ENCODE results near the gene DUSP2.

Gene DUSP2

DNA sequence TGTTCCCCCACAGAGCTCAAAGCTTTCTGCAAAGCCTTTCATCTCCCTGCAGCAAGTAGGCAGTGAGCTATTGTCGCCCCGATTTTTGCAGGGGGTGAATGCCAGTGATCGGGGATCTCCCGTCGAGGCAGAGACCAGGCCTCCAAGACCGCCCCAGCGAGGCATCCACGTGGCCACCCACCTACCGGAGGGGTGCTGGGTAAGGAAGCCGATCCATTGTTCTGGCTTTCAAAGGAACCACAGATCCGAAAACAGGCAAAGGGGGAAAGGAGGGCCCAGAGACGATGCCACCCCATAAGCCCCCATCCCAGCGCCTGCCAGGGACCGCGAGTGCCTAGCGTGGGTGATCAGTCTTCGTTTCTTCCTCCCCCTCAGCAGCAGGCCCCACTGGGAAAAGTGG lies 31.3 kb downstream of the DUSP2 start:
- no peak for DNase-seq (ENCODE audit: low read depth)

DNA sequence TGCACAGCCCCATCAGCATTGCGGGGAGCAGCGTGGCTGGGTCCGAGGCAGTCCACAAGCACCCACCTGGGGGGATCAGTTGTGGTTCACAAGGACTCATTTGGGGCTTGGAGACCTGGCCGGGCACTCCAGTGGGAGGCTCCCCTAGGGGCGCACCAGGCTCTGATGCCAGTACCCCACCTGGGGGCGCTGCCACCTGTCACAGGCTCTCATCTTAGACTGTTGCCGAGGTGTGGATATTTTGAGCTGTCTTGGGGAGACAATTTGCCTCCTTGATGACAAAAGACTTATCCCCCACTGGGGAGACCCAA lies 31.9 kb downstream of the DUSP2 start:
- no peak for DNase-seq (ENCODE audit: low read depth)

DNA sequence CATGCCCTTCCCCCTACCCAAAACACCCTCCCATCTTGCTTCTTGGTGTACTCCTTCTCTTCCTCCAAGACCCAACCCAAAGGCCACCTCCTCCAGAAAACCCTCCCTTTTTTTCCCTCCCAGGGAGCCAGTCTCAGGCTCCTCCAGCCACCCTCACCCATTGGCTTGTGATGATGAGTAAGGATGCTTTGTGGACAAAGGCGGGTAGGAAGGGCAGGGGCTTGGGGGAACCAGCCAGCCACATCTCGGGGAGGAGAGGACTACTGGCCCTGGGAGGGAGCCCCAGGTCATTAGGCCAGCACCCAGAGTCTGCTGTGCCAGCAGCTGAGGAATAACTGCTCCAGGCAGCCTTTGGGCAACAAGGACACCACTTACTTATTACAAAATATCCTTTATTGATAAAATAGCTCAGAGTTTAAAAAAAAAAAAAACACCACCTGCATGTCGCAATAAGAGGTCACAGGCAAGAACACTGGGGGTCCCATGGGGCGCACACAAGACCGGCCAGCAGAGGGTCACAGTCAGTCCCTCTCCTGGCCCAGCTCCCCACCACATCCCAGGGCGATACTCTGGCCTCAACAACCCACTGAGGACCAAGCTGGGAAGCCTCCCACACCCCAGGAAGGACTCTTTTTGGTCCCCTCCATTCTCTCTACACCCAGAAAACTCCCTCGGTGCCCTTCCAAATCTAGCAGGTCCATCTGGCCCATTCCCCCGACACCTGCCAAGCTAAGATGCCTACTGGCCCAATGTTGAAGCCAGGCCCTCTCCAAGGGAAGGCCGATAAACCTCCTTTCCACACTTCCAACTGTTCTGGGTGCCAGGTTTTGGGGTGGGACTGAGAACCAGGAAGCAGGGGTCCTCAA lies 32.5 kb downstream of the DUSP2 start:
- DNase-seq (ENCODE audit: low read depth), result no peak

DNA sequence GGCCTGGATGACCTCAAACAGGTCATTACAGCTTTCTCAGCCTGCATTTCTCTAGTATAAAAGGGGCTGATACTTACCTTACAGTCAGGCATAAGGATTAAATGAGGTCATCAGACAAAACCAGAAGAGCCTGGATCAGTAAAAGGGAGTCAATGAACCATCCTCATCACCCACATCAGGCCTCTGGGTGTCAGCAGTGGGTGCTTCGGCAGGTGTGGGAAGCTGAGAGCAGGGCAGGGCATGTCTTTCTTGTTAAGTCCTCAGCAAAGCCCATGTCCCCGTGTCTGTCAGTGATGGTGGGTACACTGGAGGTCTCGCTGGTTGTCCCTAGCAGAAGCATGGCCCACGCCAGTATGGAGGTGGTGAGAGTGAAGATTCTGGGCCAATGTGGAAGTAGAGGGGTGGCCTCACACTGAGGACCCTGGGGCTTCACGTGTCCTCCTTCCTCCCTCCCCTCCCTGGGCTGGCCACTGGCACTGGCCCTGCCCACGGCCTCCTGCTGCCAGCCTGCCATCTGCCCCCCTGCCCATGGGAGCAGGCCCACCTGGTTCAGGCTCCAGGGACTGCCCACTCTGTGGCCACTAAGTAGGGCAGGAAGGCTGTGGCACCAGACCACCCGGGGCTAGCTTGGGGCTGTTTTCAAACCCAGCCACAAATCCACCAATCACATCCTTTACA lies 33.3 kb downstream of the DUSP2 start:
- DNase-seq (ENCODE audit: low read depth), result no peak

DNA sequence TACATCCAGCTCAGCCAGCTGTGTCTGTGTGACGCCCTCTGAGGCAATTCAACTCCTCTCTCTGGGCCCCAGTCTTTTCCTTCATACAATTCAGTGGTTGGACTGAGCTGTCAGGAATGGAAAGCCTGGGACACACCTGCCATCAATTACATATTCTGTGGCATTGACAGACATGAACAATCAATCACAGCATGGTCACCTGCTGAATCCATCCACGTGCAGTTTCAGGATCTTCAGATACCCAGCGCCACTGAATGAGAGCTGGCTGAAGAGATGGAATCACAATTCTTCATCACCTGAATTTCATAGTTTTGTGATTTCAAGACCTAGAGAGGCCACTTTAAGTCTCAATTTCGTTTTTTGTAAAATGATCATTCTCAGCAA lies 34.0 kb downstream of the DUSP2 start:
- DNase-seq (ENCODE audit: low read depth), result no peak

DNA sequence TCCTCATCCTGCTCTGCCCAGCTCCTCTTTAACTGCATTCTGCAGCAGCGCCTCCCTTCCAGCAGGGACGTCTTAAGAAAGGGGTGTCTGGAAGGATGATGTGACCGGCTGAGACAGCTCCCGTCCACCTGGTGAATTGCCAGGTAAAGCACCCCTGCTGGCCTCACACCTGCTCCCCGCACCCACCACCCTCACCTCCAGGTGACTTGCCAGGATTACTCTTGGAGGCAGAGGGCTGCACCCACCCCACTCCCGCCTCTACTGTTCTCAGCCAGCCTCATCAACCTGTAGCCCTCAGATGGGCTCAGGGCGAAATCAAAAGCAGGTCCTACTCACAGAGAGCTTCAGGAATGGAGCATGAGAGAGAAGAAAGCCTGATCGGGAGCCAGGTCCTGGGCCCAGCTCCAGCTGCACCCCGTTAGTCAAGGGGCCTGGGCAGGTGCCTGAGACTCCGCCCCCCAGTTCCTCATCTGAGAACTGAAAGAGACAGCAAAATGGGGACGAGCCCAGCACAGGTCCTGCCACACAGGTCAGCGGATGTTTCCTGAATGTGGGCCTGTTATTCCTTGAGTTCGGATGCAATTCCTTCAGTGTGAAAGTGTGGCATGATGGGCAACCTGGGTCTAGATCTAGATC lies 34.5 kb downstream of the DUSP2 start:
- DNase-seq (ENCODE audit: low read depth), result no peak

DNA sequence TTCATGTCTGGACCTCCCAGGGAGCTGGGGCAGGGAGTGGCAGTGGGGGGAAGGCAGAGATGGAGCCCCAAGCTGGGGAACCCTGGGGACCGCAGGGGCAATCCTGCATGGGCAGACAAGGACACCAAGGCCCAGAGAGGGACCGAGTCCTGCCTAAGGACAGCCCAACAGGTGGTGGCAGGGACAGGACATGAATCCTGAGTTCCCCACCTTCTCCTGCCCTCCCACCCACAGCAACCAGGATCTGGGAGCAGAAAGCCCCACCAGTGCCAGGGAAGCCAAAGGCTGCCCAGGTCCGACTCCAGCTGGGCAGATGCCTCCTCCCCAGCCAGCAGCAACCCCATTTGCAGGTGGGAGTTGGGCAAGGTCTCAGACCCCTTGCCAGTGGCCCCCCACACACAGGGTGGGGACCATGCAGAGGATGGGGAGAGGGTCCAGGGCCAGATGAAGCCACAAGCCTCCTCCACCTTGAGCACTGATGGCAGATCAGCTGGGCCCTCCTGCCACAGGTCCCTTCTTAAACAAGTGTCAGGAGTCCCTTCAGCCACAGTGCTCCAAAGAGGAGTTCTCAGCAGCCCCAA lies 35.2 kb downstream of the DUSP2 start:
- no peak for DNase-seq (ENCODE audit: low read depth)

DNA sequence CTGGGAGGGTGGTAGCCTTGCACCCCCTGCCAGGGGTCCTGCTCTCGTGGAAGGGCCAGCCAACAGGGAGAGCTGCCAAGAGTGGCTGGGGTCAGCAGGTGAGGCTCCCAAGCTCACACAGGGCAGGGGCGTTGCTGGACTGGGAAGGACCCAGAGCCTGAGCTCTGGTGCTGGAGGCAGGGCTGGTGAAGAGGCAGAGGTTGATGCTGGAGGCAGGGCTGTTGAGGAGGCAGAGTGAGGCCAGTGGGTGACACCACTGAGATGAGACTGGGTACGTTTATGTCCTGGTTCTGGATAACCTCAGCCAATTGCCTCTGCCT lies 35.9 kb downstream of the DUSP2 start:
- DNase-seq (ENCODE audit: low read depth), result no peak

DNA sequence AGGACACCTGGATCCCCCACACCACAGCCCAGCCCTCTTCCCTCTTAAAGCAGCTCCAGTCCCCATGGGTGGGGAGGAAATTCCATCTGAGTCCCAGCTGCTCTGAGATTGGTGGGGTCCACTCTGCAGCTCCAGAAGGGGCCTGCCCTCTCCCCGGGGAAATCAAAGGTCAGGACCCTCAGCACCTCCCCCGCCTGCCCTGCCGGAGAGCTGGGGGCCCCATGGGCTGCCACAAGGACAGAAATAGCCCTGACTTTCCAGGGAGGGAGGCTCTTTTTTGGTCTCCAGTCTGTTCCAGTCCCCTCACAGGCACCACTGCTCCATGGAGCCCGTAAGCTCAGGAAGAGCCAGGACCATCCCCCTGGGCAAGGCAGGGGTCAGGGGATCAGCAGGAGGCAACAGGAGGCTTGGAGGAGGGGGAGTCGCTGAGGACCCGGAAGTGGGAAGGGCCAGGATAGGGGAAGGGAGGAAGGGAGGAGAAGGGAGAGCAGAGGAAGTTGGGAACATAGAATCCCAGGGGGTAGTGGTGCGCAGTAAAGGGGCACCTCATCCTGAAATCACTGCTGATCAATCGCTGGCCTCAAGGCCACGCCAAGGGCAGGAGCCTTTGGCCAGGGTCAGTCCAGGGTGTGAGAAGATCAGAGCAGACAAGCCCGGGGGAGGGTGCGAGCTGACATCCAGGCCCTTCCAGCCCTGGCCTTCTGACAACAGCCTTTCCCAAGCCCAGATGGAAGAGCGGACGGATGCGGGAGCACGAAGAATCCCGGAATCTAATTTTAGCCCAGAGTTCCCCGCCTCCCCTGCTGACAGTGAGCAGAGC lies 36.5 kb downstream of the DUSP2 start:
- no peak for DNase-seq (ENCODE audit: low read depth)

DNA sequence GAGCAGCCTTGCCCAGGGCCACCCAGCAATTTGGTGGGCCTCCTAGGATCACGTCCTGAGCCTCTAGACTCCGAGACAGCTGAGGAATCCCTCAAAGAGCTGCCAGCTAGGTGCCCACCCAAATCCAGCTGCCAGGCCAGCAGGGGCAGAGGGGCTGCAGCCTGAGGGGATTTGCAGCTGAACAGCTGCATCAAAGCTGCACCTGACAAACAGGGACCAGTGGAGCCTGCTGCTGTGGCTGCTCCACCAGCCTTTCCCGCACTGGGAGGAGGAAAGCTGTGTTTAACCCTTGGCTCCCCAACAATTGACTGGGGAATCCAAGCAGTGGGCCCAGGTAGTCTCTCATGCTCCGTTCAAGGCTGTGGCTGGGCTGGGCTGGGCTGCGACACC lies 37.1 kb downstream of the DUSP2 start:
- DNase-seq (ENCODE audit: low read depth), result no peak

DNA sequence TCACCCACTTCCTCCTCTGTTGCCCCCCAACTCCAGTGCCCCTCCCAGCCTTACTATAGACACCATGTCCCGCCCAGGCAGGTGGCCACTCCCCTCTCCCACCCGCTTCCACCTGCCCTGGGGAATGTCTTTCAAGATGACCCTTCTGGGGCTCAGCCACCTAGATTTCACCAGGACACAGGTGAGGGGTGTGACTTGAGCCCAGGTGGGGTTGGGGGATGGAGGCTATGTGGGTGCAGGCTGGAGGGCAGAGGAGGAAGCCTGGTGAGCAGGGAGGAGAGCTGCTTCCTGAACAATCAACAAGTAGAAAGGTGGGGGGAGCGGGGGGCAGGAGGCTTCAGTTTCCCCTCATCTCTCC lies 37.6 kb downstream of the DUSP2 start:
- DNase-seq (ENCODE audit: low read depth), result no peak

DNA sequence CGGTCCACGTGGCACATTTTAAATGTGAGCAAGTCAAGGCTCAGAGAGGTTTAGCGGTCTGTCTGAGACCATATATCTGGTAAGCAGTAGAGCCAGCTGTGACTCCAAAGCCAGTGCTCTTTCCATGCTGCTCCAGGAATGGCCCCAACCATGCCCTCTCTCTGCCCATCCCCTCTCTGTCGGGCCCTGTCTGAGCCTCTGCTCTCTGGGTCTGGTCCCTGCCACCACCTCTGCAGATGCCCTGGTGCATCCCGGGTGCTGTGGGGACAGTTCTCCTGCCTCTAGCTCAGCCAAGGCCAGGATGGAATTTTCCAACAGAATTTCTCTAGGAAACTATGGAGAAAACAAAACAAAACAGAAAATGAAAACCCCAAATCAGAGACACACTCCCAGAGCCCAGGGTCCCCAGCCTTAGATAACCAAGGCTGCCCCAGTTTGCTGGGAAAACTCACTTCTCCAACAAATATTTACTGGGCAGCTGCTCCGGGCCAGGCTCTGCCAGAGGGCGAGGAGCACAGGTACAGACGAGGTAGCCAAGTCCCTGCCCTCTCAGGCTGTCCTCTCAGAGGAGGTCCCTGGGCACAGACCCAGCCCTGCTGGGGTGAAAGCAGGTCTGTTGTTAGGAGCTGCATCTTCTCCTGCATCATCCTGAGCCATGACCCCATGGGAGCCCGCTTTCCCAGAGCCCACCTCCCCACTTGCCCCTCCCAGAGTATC lies 38.1 kb downstream of the DUSP2 start:
- DNase-seq (ENCODE audit: low read depth), result no peak

DNA sequence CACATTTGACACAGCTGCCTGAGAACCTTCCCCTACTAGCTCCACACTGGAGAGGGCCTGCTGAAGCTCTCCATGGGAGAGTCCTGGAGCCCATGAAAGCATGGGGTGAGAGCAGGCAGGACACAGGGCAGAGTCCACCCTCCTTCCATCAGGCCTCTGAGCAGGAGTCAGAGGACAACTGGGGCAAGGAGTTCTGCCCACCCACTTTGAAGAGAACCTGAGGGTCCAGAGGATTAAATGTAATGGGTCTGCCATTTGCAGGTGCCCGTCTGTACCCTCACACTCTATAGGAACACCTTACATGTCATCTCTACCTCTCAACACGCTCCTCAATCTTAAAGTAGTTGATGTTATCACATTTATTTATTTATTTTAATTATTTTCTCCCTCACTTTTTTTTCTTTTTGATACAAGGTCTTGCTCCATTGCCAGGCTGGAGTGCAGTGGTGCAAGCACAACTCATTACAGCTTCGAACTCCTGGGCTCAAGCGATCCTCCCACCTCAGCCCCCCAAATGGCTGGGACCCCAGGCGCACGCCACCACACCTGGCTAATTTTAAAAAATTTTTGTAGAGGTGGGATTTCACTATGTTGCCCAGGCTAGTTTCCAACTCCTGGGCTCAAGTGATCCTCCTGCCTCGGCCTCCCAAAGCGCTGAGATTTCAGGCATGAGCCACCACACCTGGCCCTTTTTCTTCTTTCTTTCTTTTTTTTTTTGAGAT lies 39.1 kb downstream of the DUSP2 start:
- DNase-seq (ENCODE audit: low read depth), result no peak

DNA sequence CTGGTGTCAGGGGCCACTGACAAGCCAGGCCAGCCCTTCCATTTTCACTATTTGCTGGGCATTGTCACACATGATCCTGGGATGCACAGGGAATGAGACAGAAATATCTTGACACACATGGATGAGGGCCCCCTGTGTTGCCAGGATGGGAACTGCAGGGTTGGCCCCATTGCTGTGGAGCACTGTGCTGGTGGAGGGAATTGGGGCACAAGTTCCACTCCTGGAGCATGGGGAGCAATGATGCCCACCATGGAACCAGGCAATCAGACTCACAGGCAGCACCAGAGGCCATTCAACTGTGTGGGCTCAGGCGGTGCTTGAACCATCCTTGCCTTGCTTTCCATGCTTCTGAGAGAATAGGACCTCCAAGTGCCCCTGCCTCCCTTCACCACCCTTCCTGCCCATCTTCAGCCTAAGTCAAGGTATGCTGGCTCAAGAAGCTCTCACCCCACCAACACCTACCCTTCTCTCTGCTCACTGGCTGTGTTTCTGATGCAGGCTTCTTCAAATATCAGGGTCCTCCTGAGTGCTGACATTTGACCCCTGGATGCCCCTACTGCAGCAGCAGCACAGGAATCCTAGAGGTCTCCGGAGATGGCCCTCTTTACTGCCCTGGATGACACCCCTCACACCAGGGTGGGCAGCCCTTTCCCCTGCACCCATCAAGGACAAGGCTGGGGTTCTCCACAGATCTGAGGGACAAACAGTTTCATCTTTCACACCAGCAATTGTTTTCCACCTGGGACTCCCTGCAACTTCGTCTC lies 39.9 kb downstream of the DUSP2 start:
- DNase-seq (ENCODE audit: low read depth), result no peak

DNA sequence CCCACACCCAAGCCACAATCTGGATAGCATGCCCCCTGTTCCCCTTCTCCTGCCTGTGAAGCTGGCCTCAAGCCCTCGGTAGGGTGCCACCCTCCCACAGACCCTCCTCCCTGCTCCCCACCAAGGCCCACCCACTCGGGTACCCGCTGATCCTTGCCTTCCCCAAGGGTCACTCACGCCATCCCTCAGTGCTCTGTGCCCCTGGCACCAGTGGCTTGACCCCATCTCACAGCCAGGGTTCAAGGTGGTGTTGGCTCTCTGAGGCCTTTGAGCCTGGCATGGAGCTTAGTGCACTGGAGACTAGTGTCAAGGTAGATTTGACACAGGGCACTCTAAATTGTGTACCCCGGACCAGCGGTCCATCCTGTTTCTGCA lies 40.8 kb downstream of the DUSP2 start:
- no peak for DNase-seq (ENCODE audit: low read depth)

DNA sequence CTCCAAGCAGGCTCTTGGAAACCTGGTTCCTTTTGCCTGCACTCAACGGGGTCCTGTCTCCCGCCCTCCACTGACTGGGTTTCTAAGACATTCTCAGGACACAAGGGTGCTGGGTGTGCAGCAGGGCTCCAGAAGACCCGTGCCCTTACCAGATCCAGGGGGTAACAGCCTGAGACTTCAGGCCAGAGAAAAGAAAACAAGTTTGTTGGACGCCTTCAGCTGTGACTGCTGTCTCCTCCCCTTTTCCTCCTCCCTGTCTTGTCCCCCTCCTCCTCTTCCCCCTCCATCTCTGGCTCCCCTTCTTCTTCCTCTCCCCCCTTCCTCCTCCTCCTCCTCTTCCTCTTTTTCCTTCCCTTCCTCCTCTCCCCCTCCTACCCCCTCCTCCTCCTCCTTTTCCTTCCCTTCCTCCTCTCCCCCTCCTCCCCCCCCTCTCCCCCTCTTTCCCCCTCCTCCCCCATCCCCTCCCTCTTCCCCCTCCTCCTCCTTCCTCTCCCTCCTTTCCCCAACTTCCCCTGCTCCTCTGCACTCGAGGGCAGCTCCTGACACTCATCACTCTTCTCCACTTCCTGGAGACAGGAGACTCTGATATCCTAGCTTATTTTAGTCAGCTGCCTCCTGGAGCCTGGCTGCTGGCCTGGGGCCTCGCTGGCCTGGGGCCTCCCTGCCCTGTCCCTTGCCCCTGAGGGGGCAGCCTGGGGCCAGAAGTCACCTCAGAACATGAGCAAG lies 41.3 kb downstream of the DUSP2 start:
- DNase-seq (ENCODE audit: low read depth), result no peak

DNA sequence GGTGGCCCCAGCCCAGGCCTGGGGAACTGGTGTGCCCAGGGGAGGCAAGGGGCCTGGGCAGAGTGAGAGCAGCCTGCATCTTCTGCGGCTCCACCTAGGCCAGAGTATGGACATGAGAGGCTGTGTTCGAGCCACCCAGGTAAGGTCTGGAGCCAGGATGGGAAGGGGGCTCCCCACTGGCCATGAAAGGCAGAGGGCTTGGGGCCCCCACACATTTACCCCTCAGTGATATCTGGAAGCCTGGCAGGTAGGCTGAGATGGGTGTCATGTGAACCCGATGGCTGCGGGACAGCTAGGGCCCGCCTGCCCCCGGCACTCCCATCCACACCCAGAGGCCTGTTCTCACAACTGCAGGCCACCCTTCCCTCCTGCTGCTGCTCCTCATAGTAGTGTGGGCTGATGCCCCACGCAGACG lies 42.0 kb downstream of the DUSP2 start:
- DNase-seq (ENCODE audit: low read depth), result no peak

DNA sequence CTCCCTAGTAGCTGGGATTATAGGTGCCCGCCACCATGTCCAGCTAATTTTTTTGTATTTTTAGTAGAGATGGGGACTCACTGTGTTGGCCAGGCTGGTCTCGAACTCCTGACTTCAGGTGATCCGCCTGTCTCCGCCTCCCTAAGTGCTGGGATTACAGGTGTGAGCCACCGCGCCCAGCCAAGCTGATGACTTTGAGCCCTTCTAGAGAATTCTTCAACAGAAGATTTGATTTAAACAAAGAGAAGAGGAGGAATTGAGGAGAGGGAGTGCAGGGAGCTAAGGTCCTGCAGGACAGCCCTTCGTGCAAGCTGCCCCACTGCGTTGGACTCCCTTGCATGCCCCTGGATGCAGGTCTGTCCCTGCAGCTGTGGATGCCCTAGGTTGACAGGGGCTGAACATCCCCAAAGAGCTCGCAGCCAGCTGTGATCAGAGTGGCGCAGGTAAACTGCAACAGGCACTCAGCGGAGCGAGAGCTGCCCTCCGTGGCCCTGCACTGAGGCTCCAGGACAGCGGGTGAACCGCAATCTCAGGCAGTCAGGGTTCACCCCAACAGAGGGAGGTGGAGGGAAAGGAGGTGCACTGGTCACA lies 42.5 kb downstream of the DUSP2 start:
- no peak for DNase-seq (ENCODE audit: low read depth)

DNA sequence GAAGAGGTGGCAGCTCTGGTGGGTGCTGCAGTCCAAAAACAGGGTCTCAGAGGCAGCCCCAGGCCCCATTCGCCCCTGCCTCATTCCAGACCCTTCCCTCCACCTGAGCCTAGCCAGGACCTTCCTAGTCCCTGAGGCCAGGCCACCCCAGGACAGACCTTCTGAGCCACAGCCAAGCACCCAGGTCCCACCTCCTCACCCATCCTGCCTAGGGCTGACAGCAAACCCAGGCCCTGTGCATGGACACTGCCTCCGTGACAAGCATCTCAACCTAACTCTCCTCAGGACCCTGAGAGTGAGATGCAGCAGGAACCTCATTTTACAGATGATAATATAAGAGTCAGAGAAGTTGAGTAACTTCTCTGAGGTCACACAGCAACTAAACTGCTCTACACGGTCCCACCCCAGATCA lies 44.3 kb downstream of the DUSP2 start:
- no peak for DNase-seq (ENCODE audit: low read depth)
